HG03039 (cell line): ENCODE data around the gene KCNK2.
"Not testable (repeated sequence)": the region's sequence is repeated elsewhere in the genome, so short reads cannot be mapped to it uniquely, and the experiment has no call there.

Source experiments
- ATAC-seq: cut with Tn5 transposase; IDR thresholded peaks from one replicate; pipeline ENCODE4 v1.9.1; 2021; ENCODE audit warnings: mild to moderate bottlenecking, moderate library complexity; ENCODE audit not compliant: unreplicated experiment

KCNK2 gene

GRCh38 chr1:215147024-215147423, 64.5 kb downstream of the KCNK2 start:
- no peak for ATAC-seq

GRCh38 chr1:215151841-215152549, 69.5 kb downstream of the KCNK2 start:
- ATAC-seq, result no peak

- ATAC-seq, result no peak
Observed at GRCh38 chr1:215156232-215156631, 73.7 kb downstream of the KCNK2 start.

- ATAC-seq, result no peak
Observed at GRCh38 chr1:215160351-215160750, 77.8 kb downstream of the KCNK2 start.

GRCh38 chr1:215163144-215163543, 80.6 kb downstream of the KCNK2 start:
- ATAC-seq, result not testable (repeated sequence)

GRCh38 chr1:215166886-215167285, 84.3 kb downstream of the KCNK2 start:
- no peak for ATAC-seq

GRCh38 chr1:215181518-215181917, 99.0 kb downstream of the KCNK2 start:
- ATAC-seq, result no peak

GRCh38 chr1:215185067-215185620, 102.6 kb downstream of the KCNK2 start:
- no peak for ATAC-seq

GRCh38 chr1:215188302-215188950, 105.9 kb downstream of the KCNK2 start:
- ATAC-seq, result no peak

GRCh38 chr1:215192306-215192705, 109.8 kb downstream of the KCNK2 start:
- ATAC-seq, result no peak

- no peak for ATAC-seq
Observed at GRCh38 chr1:215198021-215198420, 115.5 kb downstream of the KCNK2 start.

- no peak for ATAC-seq
Observed at GRCh38 chr1:215200121-215200520, 117.6 kb downstream of the KCNK2 start.

GRCh38 chr1:215201283-215201682, 118.7 kb downstream of the KCNK2 start:
- no peak for ATAC-seq

- no peak for ATAC-seq
Observed at GRCh38 chr1:215202868-215203267, 120.3 kb downstream of the KCNK2 start.

- ATAC-seq, result no peak
Observed at GRCh38 chr1:215210167-215210566, 127.6 kb downstream of the KCNK2 start.

GRCh38 chr1:215215846-215216245, 133.3 kb downstream of the KCNK2 start:
- no peak for ATAC-seq

- ATAC-seq, result no peak
Observed at GRCh38 chr1:215219372-215219771, 136.8 kb downstream of the KCNK2 start.

GRCh38 chr1:215220346-215220745, 137.8 kb downstream of the KCNK2 start:
- no peak for ATAC-seq

GRCh38 chr1:215226757-215227156, 144.2 kb downstream of the KCNK2 start:
- no peak for ATAC-seq

- no peak for ATAC-seq
Observed at GRCh38 chr1:215228193-215228592, 145.7 kb downstream of the KCNK2 start.

- ATAC-seq, result no peak
Observed at GRCh38 chr1:215241451-215241850, 158.9 kb downstream of the KCNK2 start.

GRCh38 chr1:215243345-215244054, 161.0 kb downstream of the KCNK2 start:
- no peak for ATAC-seq
